WTC11 (cell line): ENCODE data around the gene LCORL. TPM values are rescaled to one million over a fixed set of nuclear protein-coding genes. Genes with fewer than 3 reads are reported as not detected.

Source experiments
- ATAC-seq: fragments of 200-7000 bp; cut with Tn5 transposase; 2 replicates; pipeline ENCODE4 v1.10.0; 2021; ENCODE audit warnings: mild to moderate bottlenecking, moderate library complexity
- CTCF ChIA-PET: fragments of 300-600 bp; sonication (Branson Sonifier 250); formaldehyde crosslinking; loops from one replicate; lab custom pipeline; 2021; ENCODE audit warnings: antibody characterized with exemption; lab: Charles Lee
- POLR2A ChIA-PET: fragments of 350-600 bp; sonication (Branson Sonifier 250); formaldehyde crosslinking; loops from one replicate; lab custom pipeline; 2021; ENCODE audit warnings: antibody characterized with exemption; lab: Charles Lee
- DNase-seq: peaks from one replicate; pipeline ENCODE4 v3.0.0; 2021; ENCODE audit warnings: low spot score
- H3K27ac Mint-ChIP-seq: 2 replicates; pipeline ENCODE4 v1.8.0; 2021; ENCODE audit warnings: mixed read lengths
- H3K27me3 Mint-ChIP-seq: 2 replicates; pipeline ENCODE4 v1.8.0; 2021; ENCODE audit warnings: low read depth, mild to moderate bottlenecking, moderate library complexity, mixed read lengths
- H3K36me3 Mint-ChIP-seq: 2 replicates; pipeline ENCODE4 v1.8.0; 2021; ENCODE audit warnings: mixed read lengths
- H3K4me1 Mint-ChIP-seq: 2 replicates; pipeline ENCODE4 v1.8.0; 2022; ENCODE audit warnings: mixed read lengths
- H3K4me3 Mint-ChIP-seq: 2 replicates; pipeline ENCODE4 v1.8.0; 2021; ENCODE audit warnings: mild to moderate bottlenecking, moderate library complexity, mixed read lengths
- H3K9me3 Mint-ChIP-seq: 2 replicates; pipeline ENCODE4 v1.8.0; 2021; ENCODE audit warnings: mixed read lengths
- ATF1 ChIP-seq: sonication (generic); formaldehyde crosslinking; IDR thresholded peaks from 2 replicates; pipeline ENCODE4 v1.8.1; 2023; ENCODE audit warnings: mild to moderate bottlenecking, moderate library complexity, missing genetic modification reagents
- ESRRA ChIP-seq: sonication (generic); formaldehyde crosslinking; IDR thresholded peaks from 2 replicates; pipeline ENCODE4 v1.8.1; 2022; ENCODE audit warnings: mild to moderate bottlenecking, missing genetic modification reagents, borderline replicate concordance
- GABPB1 ChIP-seq: sonication (generic); formaldehyde crosslinking; IDR thresholded peaks from 2 replicates; pipeline ENCODE4 v1.8.1; 2023; ENCODE audit warnings: mild to moderate bottlenecking, missing genetic modification reagents
- JAZF1 ChIP-seq: fragments of 250-450 bp; sonication (Bioruptor Pico); IDR thresholded peaks from 2 replicates; pipeline ENCODE4 v1.9.0; 2021; ENCODE audit warnings: moderate library complexity, mild to moderate bottlenecking, inconsistent platforms
- JUN ChIP-seq: sonication (generic); formaldehyde crosslinking; IDR thresholded peaks from 2 replicates; pipeline ENCODE4 v1.8.0; 2023; ENCODE audit warnings: mild to moderate bottlenecking, missing genetic modification reagents
- MXD4 ChIP-seq: fragments of 250-450 bp; sonication (Bioruptor Pico); IDR thresholded peaks from 2 replicates; pipeline ENCODE4 v1.8.0; 2021; ENCODE audit warnings: mild to moderate bottlenecking, moderate library complexity, borderline replicate concordance
- MYBL2 ChIP-seq: sonication (generic); formaldehyde crosslinking; IDR thresholded peaks from 2 replicates; pipeline ENCODE4 v1.8.1; 2023; ENCODE audit warnings: mild to moderate bottlenecking, moderate library complexity, missing genetic modification reagents
- NFATC4 ChIP-seq: fragments of 250-450 bp; sonication (Bioruptor Pico); IDR thresholded peaks from 2 replicates; pipeline ENCODE4 v1.9.0; 2021; ENCODE audit warnings: mild to moderate bottlenecking
- NR1H2 ChIP-seq: sonication (generic); formaldehyde crosslinking; IDR thresholded peaks from 2 replicates; pipeline ENCODE4 v1.9.0; 2021; ENCODE audit warnings: mild to moderate bottlenecking, moderate library complexity, missing genetic modification reagents
- OVOL2 ChIP-seq: fragments of 250-450 bp; sonication (Bioruptor Pico); IDR thresholded peaks from 2 replicates; pipeline ENCODE4 v1.9.0; 2021; ENCODE audit warnings: mild to moderate bottlenecking, borderline replicate concordance
- SMAD3 ChIP-seq: sonication (generic); formaldehyde crosslinking; IDR thresholded peaks from 2 replicates; pipeline ENCODE4 v1.8.0; 2022; ENCODE audit warnings: missing genetic modification reagents, mild to moderate bottlenecking, borderline replicate concordance
- ZBTB21 ChIP-seq: sonication (generic); formaldehyde crosslinking; IDR thresholded peaks from 2 replicates; pipeline ENCODE4 v1.8.1; 2023; ENCODE audit warnings: mild to moderate bottlenecking, missing genetic modification reagents, borderline replicate concordance
- ZNF263 ChIP-seq: sonication (generic); formaldehyde crosslinking; IDR thresholded peaks from 2 replicates; pipeline ENCODE4 v1.8.1; 2022; ENCODE audit warnings: low read depth, mild to moderate bottlenecking, moderate library complexity, missing genetic modification reagents
- ZNF416 ChIP-seq: fragments of 250-450 bp; sonication (Bioruptor Pico); IDR thresholded peaks from 2 replicates; pipeline ENCODE4 v1.9.0; 2021; ENCODE audit warnings: mild to moderate bottlenecking, inconsistent platforms
- ZNF423 ChIP-seq: fragments of 250-450 bp; sonication (Bioruptor Pico); IDR thresholded peaks from 2 replicates; pipeline ENCODE4 v2.1.2; 2022; ENCODE audit warnings: mild to moderate bottlenecking, moderate library complexity
- total RNA-seq: library from RNA; stranded (reverse); gene quantifications from 3 replicates; pipeline ENCODE4 v1.2.3, GENCODE V29; 2021
- TF ChIP-seq, protein P1 (sequence below): sonication (generic); formaldehyde crosslinking; IDR thresholded peaks from 2 replicates; pipeline ENCODE4 v1.8.1; 2023; ENCODE audit warnings: mild to moderate bottlenecking, moderate library complexity, missing genetic modification reagents
- TF ChIP-seq, protein P2 (sequence below): sonication (generic); formaldehyde crosslinking; IDR thresholded peaks from 2 replicates; pipeline ENCODE4 v1.8.0; 2022; ENCODE audit warnings: mild to moderate bottlenecking, missing genetic modification reagents
- TF ChIP-seq, protein P3 (sequence below): sonication (generic); formaldehyde crosslinking; IDR thresholded peaks from 2 replicates; pipeline ENCODE4 v1.8.1; 2022; ENCODE audit warnings: mild to moderate bottlenecking, missing genetic modification reagents, moderate library complexity, borderline replicate concordance
- TF ChIP-seq, protein P4 (sequence below): sonication (generic); formaldehyde crosslinking; IDR thresholded peaks from 2 replicates; pipeline ENCODE4 v1.8.0; 2022; ENCODE audit warnings: missing genetic modification reagents
- TF ChIP-seq, protein P5 (sequence below): fragments of 250-450 bp; sonication (Bioruptor Pico); IDR thresholded peaks from 2 replicates; pipeline ENCODE4 v1.9.0; 2021; ENCODE audit warnings: mild to moderate bottlenecking
- TF ChIP-seq, protein P6 (sequence below): sonication (generic); formaldehyde crosslinking; IDR thresholded peaks from 2 replicates; pipeline ENCODE4 v1.8.0; 2022; ENCODE audit warnings: mild to moderate bottlenecking, missing genetic modification reagents

LCORL gene
- total RNA-seq, 1 experiment from 2014 or later, result 19.9 TPM

DNA sequence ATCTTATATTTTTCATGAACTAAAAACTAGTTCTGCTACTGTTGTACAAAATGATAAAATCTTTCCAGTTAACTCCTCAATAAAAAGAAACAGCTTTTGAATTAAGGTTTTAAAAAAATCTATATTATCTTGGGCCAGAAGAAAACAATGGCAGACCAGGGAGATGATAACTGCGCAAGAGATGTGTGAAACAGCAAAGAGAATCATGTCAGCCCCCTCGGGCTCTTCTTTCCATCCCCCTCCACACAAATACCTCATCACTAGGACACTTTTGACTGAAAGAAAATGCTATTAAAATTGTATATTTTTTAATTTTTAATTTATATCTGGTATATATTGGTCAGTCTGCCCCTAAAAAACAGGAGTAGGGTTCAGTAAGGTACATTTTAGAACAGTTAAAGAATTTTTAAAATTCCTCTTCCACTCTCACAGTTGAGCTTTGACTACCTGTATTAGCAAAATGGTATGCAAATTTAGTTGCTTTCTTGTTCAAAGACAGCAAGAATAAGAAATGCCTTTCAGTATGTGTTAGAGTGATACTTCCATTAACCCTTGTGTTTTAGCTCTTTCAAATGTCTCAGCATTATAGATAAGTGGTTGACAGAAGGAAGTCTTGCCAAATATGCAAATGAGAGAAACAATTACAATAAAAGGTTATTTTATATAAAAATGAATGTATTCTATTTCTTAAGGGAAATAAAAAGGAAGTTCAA is 36.4 kb upstream of the LCORL start:
- peaks cover 2% of the 10 kb centered on the region for H3K4me1 Mint-ChIP-seq
- POLR2A ChIA-PET, result no interaction called here
- H3K27me3 Mint-ChIP-seq, result no peaks in the 10 kb centered on the region
- no peak for DNase-seq
- peaks cover 7% of the 10 kb centered on the region for H3K9me3 Mint-ChIP-seq
- no peak for TF ChIP-seq MXD4 (CRISPR knock-in tag)
- TF ChIP-seq GABPB1 (CRISPR knock-in tag), result no peak
- no peak for TF ChIP-seq ATF1 (CRISPR knock-in tag)
- TF ChIP-seq MYBL2 (CRISPR knock-in tag), result no peak
- no peak for TF ChIP-seq JUN (CRISPR knock-in tag)
- TF ChIP-seq, protein P1, sequence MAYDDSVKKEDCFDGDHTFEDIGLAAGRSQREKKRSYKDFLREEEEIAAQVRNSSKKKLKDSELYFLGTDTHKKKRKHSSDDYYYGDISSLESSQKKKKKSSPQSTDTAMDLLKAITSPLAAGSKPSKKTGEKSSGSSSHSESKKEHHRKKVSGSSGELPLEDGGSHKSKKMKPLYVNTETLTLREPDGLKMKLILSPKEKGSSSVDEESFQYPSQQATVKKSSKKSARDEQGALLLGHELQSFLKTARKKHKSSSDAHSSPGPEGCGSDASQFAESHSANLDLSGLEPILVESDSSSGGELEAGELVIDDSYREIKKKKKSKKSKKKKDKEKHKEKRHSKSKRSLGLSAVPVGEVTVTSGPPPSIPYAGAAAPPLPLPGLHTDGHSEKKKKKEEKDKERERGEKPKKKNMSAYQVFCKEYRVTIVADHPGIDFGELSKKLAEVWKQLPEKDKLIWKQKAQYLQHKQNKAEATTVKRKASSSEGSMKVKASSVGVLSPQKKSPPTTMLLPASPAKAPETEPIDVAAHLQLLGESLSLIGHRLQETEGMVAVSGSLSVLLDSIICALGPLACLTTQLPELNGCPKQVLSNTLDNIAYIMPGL, result no peak
- no peak for TF ChIP-seq NR1H2 (CRISPR knock-in tag)
- TF ChIP-seq, all 79 proteins: peak for 0
- H3K4me3 Mint-ChIP-seq, result no peak overlapping the region
- H3K27ac Mint-ChIP-seq, result no peak overlapping the region
- CTCF ChIA-PET, result no interaction called here
- no peak for ATAC-seq
- peaks cover 4% of the 10 kb centered on the region; the same call in 1 of the 2 replicates for H3K36me3 Mint-ChIP-seq

DNA sequence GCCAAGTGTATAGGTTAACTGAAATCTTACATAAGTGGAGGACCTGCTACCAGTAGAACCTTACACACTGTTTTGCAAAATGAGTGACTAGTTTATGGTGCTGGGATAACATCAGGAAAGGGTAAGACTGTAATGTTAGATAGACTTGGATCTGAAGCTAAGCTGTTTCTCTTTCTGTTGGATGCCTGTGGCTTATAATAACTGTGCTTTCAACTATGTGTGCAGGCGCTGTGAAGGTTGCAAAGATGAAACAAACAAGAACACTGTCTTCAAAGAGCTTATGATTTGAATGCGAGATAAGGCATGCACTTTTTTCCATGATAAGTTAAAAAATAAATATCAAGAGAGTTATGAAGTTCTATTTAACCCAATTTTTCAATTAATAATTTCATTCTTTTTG is 34.5 kb upstream of the LCORL start:
- ChIA-PET POLR2A (no interaction called here), CTCF (no interaction called here)
- Mint-ChIP-seq H3K4me1 (peaks cover 2% of the 10 kb centered on the region), H3K36me3 (no peaks in the 10 kb centered on the region), H3K9me3 (no peaks in the 10 kb centered on the region), H3K27ac (no peak overlapping the region), H3K4me3 (no peak overlapping the region), H3K27me3 (no peaks in the 10 kb centered on the region; the same call in 1 of the 2 replicates)
- no peak for ATAC-seq
- TF ChIP-seq JAZF1 (CRISPR knock-in tag) (no peak), ESRRA (CRISPR knock-in tag) (no peak), ZNF416 (CRISPR knock-in tag) (no peak), ZNF423 (CRISPR knock-in tag) (no peak), ZNF263 (CRISPR knock-in tag) (no peak)
- TF ChIP-seq, protein P2, sequence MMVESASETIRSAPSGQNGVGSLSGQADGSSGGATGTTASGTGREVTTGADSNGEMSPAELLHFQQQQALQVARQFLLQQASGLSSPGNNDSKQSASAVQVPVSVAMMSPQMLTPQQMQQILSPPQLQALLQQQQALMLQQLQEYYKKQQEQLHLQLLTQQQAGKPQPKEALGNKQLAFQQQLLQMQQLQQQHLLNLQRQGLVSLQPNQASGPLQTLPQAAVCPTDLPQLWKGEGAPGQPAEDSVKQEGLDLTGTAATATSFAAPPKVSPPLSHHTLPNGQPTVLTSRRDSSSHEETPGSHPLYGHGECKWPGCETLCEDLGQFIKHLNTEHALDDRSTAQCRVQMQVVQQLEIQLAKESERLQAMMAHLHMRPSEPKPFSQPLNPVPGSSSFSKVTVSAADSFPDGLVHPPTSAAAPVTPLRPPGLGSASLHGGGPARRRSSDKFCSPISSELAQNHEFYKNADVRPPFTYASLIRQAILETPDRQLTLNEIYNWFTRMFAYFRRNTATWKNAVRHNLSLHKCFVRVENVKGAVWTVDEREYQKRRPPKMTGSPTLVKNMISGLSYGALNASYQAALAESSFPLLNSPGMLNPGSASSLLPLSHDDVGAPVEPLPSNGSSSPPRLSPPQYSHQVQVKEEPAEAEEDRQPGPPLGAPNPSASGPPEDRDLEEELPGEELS (CRISPR knock-in tag), result no peak
- TF ChIP-seq, protein P3, sequence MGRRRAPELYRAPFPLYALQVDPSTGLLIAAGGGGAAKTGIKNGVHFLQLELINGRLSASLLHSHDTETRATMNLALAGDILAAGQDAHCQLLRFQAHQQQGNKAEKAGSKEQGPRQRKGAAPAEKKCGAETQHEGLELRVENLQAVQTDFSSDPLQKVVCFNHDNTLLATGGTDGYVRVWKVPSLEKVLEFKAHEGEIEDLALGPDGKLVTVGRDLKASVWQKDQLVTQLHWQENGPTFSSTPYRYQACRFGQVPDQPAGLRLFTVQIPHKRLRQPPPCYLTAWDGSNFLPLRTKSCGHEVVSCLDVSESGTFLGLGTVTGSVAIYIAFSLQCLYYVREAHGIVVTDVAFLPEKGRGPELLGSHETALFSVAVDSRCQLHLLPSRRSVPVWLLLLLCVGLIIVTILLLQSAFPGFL (CRISPR knock-in tag), result no peak
- no peak for DNase-seq

DNA sequence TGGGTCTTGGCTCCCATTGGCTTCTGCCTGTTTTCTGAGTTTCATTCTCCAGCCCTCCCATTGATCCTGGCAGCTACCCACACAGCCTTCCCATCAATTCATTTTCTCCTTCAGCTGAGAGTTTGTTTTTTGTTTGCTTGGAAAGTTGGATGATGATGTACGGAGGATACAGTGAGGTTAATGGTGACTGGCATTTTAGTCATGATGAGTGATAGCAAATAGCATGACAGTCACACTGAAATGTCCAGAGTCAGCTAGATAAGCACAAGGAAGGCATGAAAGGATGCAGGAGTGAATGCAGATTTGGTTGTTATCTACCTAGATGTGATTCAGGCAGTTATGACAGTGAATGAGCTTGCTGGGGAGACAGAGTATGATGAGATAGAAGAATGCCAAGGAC is 30.6 kb upstream of the LCORL start:
- Mint-ChIP-seq H3K36me3 (no peaks in the 10 kb centered on the region), H3K27me3 (no peaks in the 10 kb centered on the region; the same call in 1 of the 2 replicates), H3K4me3 (no peak overlapping the region), H3K9me3 (no peaks in the 10 kb centered on the region), H3K27ac (no peak overlapping the region), H3K4me1 (no peaks in the 10 kb centered on the region)
- no peak for DNase-seq
- ATAC-seq, result no peak
- ChIA-PET CTCF (no interaction called here), POLR2A (no interaction called here)
- TF ChIP-seq, protein P4, sequence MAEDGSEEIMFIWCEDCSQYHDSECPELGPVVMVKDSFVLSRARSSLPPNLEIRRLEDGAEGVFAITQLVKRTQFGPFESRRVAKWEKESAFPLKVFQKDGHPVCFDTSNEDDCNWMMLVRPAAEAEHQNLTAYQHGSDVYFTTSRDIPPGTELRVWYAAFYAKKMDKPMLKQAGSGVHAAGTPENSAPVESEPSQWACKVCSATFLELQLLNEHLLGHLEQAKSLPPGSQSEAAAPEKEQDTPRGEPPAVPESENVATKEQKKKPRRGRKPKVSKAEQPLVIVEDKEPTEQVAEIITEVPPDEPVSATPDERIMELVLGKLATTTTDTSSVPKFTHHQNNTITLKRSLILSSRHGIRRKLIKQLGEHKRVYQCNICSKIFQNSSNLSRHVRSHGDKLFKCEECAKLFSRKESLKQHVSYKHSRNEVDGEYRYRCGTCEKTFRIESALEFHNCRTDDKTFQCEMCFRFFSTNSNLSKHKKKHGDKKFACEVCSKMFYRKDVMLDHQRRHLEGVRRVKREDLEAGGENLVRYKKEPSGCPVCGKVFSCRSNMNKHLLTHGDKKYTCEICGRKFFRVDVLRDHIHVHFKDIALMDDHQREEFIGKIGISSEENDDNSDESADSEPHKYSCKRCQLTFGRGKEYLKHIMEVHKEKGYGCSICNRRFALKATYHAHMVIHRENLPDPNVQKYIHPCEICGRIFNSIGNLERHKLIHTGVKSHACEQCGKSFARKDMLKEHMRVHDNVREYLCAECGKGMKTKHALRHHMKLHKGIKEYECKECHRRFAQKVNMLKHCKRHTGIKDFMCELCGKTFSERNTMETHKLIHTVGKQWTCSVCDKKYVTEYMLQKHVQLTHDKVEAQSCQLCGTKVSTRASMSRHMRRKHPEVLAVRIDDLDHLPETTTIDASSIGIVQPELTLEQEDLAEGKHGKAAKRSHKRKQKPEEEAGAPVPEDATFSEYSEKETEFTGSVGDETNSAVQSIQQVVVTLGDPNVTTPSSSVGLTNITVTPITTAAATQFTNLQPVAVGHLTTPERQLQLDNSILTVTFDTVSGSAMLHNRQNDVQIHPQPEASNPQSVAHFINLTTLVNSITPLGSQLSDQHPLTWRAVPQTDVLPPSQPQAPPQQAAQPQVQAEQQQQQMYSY, result no peak
- TF ChIP-seq, protein P5, sequence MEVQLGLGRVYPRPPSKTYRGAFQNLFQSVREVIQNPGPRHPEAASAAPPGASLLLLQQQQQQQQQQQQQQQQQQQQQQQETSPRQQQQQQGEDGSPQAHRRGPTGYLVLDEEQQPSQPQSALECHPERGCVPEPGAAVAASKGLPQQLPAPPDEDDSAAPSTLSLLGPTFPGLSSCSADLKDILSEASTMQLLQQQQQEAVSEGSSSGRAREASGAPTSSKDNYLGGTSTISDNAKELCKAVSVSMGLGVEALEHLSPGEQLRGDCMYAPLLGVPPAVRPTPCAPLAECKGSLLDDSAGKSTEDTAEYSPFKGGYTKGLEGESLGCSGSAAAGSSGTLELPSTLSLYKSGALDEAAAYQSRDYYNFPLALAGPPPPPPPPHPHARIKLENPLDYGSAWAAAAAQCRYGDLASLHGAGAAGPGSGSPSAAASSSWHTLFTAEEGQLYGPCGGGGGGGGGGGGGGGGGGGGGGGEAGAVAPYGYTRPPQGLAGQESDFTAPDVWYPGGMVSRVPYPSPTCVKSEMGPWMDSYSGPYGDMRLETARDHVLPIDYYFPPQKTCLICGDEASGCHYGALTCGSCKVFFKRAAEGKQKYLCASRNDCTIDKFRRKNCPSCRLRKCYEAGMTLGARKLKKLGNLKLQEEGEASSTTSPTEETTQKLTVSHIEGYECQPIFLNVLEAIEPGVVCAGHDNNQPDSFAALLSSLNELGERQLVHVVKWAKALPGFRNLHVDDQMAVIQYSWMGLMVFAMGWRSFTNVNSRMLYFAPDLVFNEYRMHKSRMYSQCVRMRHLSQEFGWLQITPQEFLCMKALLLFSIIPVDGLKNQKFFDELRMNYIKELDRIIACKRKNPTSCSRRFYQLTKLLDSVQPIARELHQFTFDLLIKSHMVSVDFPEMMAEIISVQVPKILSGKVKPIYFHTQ (CRISPR knock-in tag), result no peak
- TF ChIP-seq SMAD3 (CRISPR knock-in tag) (no peak), MYBL2 (CRISPR knock-in tag) (no peak), ZBTB21 (CRISPR knock-in tag) (no peak), NFATC4 (CRISPR knock-in tag) (no peak), OVOL2 (CRISPR knock-in tag) (no peak)
- TF ChIP-seq, protein P6, sequence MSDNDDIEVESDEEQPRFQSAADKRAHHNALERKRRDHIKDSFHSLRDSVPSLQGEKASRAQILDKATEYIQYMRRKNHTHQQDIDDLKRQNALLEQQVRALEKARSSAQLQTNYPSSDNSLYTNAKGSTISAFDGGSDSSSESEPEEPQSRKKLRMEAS, result no peak
